GM18508 (cell line): Measurements from ENCODE around the gene ULBP1.
"Not testable (repeated sequence)": the region's sequence is repeated elsewhere in the genome, so short reads cannot be mapped to it uniquely, and the experiment has no call there.

ENCODE experiments used
- ATAC-seq: cut with Tn5 transposase; IDR thresholded peaks from one replicate; pipeline ENCODE4 v1.9.1; 2021; ENCODE audit warnings: moderate number of reproducible peaks; ENCODE audit not compliant: insufficient read depth, unreplicated experiment

Gene ULBP1

DNA sequence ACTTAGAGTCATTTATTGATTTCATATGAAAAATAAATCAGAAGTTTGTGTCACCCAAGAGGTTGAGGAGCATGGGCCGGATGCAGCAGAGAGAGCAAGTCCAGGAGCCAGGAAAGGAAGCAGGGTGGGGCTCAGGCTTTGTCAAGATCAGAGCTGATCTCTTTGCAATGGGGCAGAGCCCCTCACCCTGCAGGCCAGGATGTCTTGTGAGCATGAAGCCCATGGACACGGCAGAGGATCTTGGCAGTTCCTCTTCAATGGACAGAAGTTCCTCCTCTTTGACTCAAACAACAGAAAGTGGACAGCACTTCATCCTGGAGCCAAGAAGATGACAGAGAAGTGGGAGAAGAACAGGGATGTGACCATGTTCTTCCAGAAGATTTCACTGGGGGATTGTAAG, 5.2 kb downstream of the ULBP1 start:
- ATAC-seq: not testable (repeated sequence)

DNA sequence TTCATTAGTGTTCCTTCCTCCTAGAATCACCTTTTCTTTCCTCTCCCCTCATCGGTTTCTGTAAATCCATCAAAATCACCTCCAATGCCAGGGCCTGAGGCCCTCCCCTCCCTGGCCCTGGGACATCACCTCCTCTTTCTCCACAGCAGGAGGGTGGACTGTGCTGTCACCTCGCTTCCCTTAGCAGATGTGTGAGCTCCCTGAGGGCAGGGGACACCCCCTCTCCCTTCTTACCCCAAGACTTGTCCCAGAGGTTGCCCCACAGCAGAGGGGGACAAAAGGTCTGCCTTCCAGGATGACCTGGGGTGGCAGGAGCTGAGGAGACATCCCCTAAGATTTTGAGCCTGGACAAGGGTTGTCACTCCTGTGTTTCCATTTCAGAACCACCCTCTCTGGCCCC, 5.9 kb downstream of the ULBP1 start:
- ATAC-seq: no peak

DNA sequence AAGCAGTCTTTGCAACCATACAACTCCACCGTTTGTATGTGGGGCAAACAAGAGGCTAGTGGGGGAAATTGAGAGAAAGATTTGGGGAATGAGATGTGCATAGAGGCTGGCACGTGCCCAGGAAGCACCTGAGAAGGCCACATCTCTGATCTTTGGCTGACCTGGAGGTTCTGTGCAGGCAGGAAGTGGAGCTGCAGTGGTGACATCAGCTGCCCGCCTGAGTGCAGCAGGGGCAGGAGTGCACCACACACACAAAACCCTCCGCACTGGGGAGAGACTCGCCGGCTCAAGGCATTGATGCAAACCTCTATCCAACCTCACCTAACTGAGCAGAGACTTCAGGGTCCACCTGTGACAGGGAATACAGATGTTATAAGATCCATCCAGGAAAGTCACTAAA, 10.7 kb downstream of the ULBP1 start:
- not testable (repeated sequence) for ATAC-seq

GRCh38 chr6:149974825-149975224, 11.1 kb downstream of the ULBP1 start:
- no peak for ATAC-seq

- ATAC-seq: no peak
These were observed 11.7 kb downstream of the ULBP1 start for GRCh38 chr6:149975400-149975799.

DNA sequence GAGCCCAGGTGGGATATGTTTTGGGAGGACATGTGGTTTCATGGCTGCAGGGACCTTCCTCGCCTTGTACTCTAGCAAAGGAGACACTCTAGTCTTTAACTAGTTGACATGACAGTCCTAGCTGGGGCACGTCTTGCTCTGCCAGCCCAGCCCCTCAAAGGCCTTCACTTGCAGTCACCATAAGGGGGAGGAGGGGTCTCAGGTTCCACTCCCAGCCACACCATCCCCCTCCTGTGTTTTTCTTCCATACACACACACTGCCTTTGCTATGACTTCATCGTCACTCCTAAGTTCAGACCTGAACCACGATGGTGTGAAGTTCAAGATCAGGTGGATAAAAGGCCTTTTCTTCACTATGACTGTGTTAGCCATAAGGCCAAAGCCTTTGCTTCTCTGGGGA, 13.5 kb downstream of the ULBP1 start:
- ATAC-seq: no peak

GRCh38 chr6:149978610-149979009, 14.9 kb downstream of the ULBP1 start:
- no peak for ATAC-seq

DNA sequence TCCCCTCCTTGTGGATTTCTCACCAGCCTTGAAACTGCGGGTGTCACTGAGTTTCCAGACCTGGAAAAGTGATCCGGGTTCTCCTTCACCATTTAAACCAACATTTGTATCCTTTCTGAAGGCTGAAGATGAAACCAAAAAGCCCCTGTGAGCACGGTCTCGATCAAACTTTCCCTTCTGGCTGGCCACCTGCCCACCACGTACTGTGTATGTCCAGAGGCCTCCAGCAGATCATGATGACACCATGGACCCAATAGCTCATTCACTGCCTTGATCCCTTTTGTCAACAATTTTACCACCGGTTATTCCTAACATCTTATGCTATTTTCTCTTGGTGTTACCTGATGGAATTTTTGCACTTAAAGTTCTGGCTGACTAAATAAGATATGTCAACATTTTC, 15.6 kb downstream of the ULBP1 start:
- ATAC-seq: no peak

DNA sequence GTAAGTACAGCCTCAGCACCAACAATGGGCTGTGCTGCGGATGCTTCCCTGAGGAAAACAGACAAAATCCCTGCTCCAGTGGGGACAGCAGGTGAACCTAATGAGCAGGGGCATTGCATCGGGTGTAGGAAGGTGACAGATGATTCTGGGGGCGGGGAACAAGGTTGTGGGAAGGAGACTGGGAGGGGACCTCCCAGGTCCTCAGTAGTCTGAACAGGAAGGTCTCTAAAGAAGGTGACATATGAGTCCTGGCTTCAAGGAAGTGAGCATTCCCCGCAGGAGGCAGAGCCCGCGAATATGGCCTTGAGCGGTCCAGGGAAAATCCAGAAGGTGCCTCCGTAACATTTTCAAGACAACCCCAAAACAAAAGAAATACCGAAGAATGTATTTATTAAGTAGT, 19.4 kb downstream of the ULBP1 start:
- ATAC-seq: no peak

GRCh38 chr6:149984773-149985172, 21.0 kb downstream of the ULBP1 start:
- no peak for ATAC-seq

- ATAC-seq: no peak
These were observed 21.8 kb downstream of the ULBP1 start for GRCh38 chr6:149985481-149985937.

DNA sequence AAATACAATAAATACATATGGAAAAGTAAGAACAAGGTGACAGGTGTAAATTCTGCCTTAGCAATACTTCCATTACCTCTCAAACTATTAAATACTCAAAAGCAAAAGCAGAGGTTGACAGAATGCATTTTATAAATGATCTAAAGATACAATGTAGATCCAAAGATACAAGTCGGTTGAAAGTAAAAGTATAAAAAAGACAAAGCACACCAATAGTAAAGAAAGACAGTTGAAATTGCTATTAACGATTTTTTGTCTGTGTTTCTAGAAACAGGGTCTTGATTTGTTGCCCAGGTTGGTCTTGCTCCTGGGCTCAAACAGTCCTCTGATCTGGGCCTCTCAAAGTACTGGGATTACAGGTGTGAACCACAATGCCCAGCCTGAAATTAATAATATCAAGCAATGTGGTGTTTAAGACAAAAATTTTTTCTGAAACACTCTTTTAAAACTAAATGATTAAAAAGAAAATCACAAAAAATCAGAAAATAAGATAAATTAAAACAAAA, 23.9 kb downstream of the ULBP1 start:
- no peak for ATAC-seq

- ATAC-seq: no peak
These were observed 25.0 kb downstream of the ULBP1 start for GRCh38 chr6:149988550-149989346.

GRCh38 chr6:149990212-149990660, 26.5 kb downstream of the ULBP1 start:
- ATAC-seq: no peak

DNA sequence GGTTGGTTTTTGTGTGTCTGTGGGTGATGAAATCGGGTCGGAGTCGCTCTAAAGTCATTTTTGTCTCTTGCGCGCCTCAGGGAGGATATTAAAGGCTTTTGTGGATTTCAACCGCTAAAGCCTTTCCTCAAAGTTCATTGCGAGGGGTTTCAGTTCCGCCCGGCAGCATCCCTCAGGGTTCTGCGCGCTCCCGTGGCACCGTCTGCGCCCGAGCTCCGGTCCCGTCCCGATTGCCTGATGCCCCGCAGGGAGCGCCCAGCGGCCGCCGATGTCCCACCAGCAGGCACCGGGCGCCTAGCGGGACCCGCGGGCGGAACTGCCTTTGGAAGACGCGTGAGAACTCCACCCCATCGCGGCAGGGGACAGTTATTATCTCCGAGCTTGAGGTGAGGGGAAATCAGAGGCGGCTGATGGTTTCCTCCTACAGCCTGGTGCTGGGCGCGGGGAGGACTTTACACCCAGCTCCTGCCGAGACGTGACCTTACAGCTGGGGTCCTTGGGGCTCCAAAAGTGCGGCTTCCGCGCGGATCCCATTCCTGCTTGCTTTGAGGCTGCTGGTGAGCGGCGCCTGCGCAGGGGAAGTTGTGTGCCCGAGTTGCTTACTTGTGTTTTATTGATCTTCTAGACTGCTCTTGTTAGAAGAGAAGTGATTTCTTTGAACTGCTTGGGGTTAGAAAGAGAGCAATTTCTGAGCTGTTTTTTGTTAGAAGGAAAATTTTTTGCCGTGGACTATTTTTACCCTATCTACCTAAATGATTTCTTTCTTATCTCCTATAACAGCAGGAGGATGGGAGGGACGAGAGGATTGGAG, 27.1 kb downstream of the ULBP1 start:
- no peak for ATAC-seq

DNA sequence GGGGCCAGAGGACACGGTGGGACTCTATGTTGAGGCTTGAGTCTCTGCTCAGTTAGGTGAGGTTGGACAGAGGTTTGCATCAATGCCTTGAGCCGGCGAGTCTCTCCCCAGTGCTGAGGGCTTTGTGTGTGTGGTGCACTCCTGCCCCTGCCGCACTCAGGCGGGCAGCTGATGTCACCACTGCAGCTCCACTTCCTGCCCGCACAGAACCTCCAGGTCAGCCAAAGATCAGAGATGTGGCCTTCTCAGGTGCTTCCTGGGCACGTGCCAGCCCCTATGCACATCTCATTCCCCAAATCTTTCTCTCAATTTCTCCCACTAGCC, 27.7 kb downstream of the ULBP1 start:
- not testable (repeated sequence) for ATAC-seq

DNA sequence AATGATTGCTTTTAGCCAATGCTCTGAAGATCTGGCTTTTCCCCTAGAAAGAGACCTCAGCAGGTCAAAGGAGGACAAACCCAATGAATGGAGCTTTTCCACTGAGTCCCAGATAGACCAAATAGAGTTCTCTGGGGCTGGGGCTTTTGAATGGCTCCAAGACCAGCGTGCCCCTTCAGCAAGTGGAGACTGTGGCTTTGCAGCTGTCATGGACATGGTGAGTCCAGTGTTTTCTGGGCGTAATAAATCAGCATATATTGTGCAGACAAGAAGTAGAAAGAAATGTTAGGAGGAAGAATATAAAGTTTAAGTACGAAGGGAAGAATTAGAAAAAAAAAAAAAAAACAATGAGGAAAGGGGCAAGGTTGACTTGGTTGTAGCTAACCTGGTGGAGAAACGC, 28.1 kb downstream of the ULBP1 start:
- ATAC-seq: no peak

GRCh38 chr6:149995235-149995750, 31.6 kb downstream of the ULBP1 start:
- no peak for ATAC-seq

DNA sequence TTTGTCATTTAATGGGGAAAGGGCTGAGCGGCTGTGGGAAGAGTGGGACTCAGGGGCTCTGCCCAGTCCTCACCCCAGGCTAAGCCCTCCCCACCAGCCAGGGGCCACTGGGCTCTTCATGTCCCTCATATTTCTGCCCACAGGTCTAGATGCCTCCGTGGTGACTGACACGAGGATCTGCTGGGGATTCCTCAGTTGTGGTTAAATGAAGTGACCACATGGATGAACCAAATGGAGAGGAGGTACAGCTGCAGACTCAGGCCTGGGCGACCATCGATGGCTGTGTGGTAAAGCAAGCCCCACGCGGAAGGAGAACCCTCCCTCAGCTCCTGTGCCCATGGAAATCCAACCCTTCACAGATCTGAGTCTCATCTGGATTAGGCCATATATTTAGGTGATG, 32.2 kb downstream of the ULBP1 start:
- no peak for ATAC-seq

- ATAC-seq: no peak
These were observed 35.9 kb downstream of the ULBP1 start for GRCh38 chr6:149999636-150000035.
